ENCODE results near the gene MAST4. TPM values are rescaled to one million over a fixed set of nuclear protein-coding genes. Genes with fewer than 3 reads are reported as not detected.

Gene MAST4
- total and polyA plus RNA-seq, 2 of the 8 experiments (the other 6 are each of a cell fraction or from before 2014, with no cell fraction given) = 1.5 to 2.6 TPM

- H3K9me3 ChIP-seq (ENCODE audit: insufficient read depth in 2 of 2, low read depth in 1 of 2, low read length in 1 of 2) = peaks cover 0 to 7% of the 10 kb centered on the region in 2 experiments; a peak in 1 of 4 replicates
- no peak overlapping the region for H2BK5ac ChIP-seq (ENCODE audit: low read depth, low read length)
- no peak overlapping the region for H2BK15ac ChIP-seq (ENCODE audit: low read length)
- no peaks in the 10 kb centered on the region for H3K23me2 ChIP-seq (ENCODE audit: low read depth, low read length)
- H3K4me1 ChIP-seq (replicated peaks in 1 of 4; ENCODE audit: control insufficient read depth in 3 of 4, insufficient read depth in 4 of 4, low read length in 3 of 4) = peaks cover 0 to 11% (median 3%) of the 10 kb centered on the region in 4 experiments; a peak in 3 of 7 replicates
- CTCF ChIA-PET (ENCODE audit: partially characterized antibody) = interaction anchor here (0.8 to 2.1 kb wide), 3 partner anchors 17 to 37 kb away, joined by 3 to 8 read pairs (median 4); no protein-coding TSS in a partner anchor
- H3K79me1 ChIP-seq (ENCODE audit: low read depth, low read length) = no peaks in the 10 kb centered on the region
- no peak overlapping the region for H3K27ac ChIP-seq (ENCODE audit: low read depth, low read length)
- no peak overlapping the region for H3K14ac ChIP-seq (ENCODE audit: insufficient read length)
- no peaks in the 10 kb centered on the region for H3K27me3 ChIP-seq (replicated peaks in 1 of 4; ENCODE audit: control insufficient read depth in 3 of 4, extremely low read depth in 1 of 4, insufficient read depth in 3 of 4, low read length in 3 of 4)
- TF ChIP-seq RFX5 (IDR thresholded peaks at IDR 0.05; ENCODE audit: borderline replicate concordance, low read depth, low read length) (no peak), POLR2A (IDR thresholded peaks at IDR 0.05; ENCODE audit: control extremely low read depth in 1 of 2, low read depth in 2 of 2, low read length in 2 of 2) (no peak), BCL11A (IDR thresholded peaks at IDR 0.05; ENCODE audit: low read depth in 2 of 2, low read length in 2 of 2) (no peak), GTF2F1 (IDR thresholded peaks at IDR 0.05; ENCODE audit: borderline replicate concordance, low read depth, low read length) (no peak), RBBP5 (IDR thresholded peaks at IDR 0.05; ENCODE audit: borderline replicate concordance, low read depth, low read length) (no peak), SAP30 (IDR thresholded peaks at IDR 0.05; ENCODE audit: insufficient read depth, insufficient replicate concordance, low read length) (no peak), TEAD4 (IDR thresholded peaks at IDR 0.05; ENCODE audit: low read depth, low read length) (no peak), CTBP2 (IDR thresholded peaks at IDR 0.05; ENCODE audit: borderline replicate concordance, insufficient read depth, insufficient read length, low read length) (no peak), EP300 (IDR thresholded peaks at IDR 0.05; ENCODE audit: borderline replicate concordance in 1 of 2, low read depth in 2 of 2, low read length in 2 of 2) (no peak), ASH2L (IDR thresholded peaks at IDR 0.05; ENCODE audit: low read length) (no peak)
- H4K20me1 ChIP-seq (replicated peaks in 1 of 2; ENCODE audit: control insufficient read depth in 1 of 2, insufficient read depth in 2 of 2, low read length in 2 of 2) = no peaks in the 10 kb centered on the region
- no peak overlapping the region for H3K9ac ChIP-seq (replicated peaks in 1 of 4; ENCODE audit: extremely low read depth in 1 of 4, low read depth in 3 of 4, low read length in 3 of 4)
- H4K8ac ChIP-seq (ENCODE audit: extremely low read depth, insufficient read depth, low read length) = no peak overlapping the region
- no peak overlapping the region for H2AK5ac ChIP-seq (ENCODE audit: low read depth, low read length)
- no peak overlapping the region for H2BK120ac ChIP-seq (replicated peaks; ENCODE audit: low read depth, low read length)
- no peak overlapping the region for H2AFZ ChIP-seq (ENCODE audit: low read length)
- H3K56ac ChIP-seq (replicated peaks; ENCODE audit: insufficient read length, low read depth, low read length) = no peak overlapping the region
- H3K18ac ChIP-seq (ENCODE audit: extremely low read depth, low read length) = no peak overlapping the region
- WGBS, 2 experiments (ENCODE audit: extremely low coverage in 1 of 2, insufficient coverage in 1 of 2, insufficient read length in 1 of 2, insufficient replicate concordance in 2 of 2, low coverage in 1 of 2, low lambda C conversion rate in 2 of 2, missing lambda C conversion rate in 1 of 2) = 83% methylated on average over 9 of the region's 9 CpGs; no CpG with 5 or more reads in 1 of the 2 experiments
- no peak overlapping the region for H4K5ac ChIP-seq (ENCODE audit: insufficient read length, low read depth, low read length)
- no peak overlapping the region for H2BK12ac ChIP-seq (ENCODE audit: low read depth, low read length)
- H2BK20ac ChIP-seq (ENCODE audit: low read length) = no peak overlapping the region
- no peak overlapping the region for H3K4ac ChIP-seq (replicated peaks; ENCODE audit: insufficient read length, low read depth, low read length)
- no peak overlapping the region for H3K4me3 ChIP-seq (ENCODE audit: extremely low read depth in 1 of 4, insufficient read depth in 2 of 4, low read depth in 3 of 4, low read length in 4 of 4)
- no peak overlapping the region for H3K23ac ChIP-seq (ENCODE audit: insufficient read length)
- FAIRE-seq (no peak), DNase-seq (ENCODE audit: low read depth in 1 of 2, low spot score in 2 of 2) (no peak)
- no peak overlapping the region for H3K4me2 ChIP-seq (ENCODE audit: insufficient read depth in 1 of 2, low read depth in 2 of 2, low read length in 2 of 2)
- H4K91ac ChIP-seq (replicated peaks; ENCODE audit: insufficient read length, low read length) = no peak overlapping the region
- no peaks in the 10 kb centered on the region for H3K79me2 ChIP-seq (ENCODE audit: control insufficient read depth in 1 of 2, insufficient read depth in 2 of 2, low read length in 2 of 2)
- no peaks in the 10 kb centered on the region for H3K36me3 ChIP-seq (ENCODE audit: control insufficient read depth in 2 of 4, insufficient read depth in 4 of 4, low read length in 3 of 4)
- POLR2A ChIA-PET (ENCODE audit: partially characterized antibody) = no interaction called here
Observed at GRCh38 chr5:67192719-67193438, 596.7 kb downstream of the MAST4 start.

All from H1 (cell line).